ENCODE measurements around the gene TMEM132C.
A peak's percentile ranks its signal among the peaks of the same experiment; 100 is the strongest.

DNA sequence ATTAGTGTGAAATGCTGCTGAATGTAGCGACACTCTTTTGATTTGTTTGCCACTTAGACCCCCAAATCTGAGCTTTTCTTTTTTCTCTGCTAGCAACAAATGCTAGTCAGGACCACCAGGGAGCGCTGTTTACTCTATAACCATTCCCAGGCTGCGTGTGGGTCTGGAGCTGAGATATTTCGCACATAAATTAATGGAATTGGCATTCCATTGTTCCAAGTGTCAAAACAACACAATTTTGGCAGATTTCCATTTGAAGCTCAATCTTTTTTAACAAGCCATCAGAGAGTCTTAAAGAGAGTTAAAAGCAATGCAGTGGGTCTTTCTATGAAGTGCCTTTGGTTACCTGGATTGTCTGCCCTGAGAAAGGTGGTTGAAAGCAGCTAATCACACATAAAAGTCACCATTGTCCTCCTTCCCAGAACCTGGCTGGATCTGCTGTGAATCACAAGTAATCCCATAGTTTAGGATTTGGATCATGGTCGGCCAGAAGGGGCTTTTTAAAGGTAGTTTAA, 7.4 kb upstream of the TMEM132C start:
- TF ChIP-seq, protein P1, sequence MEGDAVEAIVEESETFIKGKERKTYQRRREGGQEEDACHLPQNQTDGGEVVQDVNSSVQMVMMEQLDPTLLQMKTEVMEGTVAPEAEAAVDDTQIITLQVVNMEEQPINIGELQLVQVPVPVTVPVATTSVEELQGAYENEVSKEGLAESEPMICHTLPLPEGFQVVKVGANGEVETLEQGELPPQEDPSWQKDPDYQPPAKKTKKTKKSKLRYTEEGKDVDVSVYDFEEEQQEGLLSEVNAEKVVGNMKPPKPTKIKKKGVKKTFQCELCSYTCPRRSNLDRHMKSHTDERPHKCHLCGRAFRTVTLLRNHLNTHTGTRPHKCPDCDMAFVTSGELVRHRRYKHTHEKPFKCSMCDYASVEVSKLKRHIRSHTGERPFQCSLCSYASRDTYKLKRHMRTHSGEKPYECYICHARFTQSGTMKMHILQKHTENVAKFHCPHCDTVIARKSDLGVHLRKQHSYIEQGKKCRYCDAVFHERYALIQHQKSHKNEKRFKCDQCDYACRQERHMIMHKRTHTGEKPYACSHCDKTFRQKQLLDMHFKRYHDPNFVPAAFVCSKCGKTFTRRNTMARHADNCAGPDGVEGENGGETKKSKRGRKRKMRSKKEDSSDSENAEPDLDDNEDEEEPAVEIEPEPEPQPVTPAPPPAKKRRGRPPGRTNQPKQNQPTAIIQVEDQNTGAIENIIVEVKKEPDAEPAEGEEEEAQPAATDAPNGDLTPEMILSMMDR (IDR thresholded peaks at IDR 0.05): peak; percentile 96
- TF ChIP-seq EZH2 (IDR thresholded peaks at IDR 0.05): no peak
